Tibial nerve (tissue), 4 donors: ENCODE data around the gene DDX54. TPM values are rescaled to one million over a fixed set of nuclear protein-coding genes. Genes with fewer than 3 reads are reported as not detected.

Experiments used
- DNase-seq, 2 donors: peaks; one replicate each; pipeline ENCODE4 v3.0.0-alpha.2; 2019; ENCODE audit warnings: low spot score in 2 of 2
- H3K27ac ChIP-seq, 4 donors: fragments of 200-600 bp; sonication (generic) in 3 of 4; one replicate each; pipeline ENCODE4 v1.5.1; 2017 to 2019; ENCODE audit warnings: mild to moderate bottlenecking in 1 of 4
- H3K27me3 ChIP-seq, 2 donors: fragments of 200-600 bp; sonication (generic) in 1 of 2; one replicate each; pipeline versions ENCODE4 v1.5.1 to v1.6.0; 2017 to 2019
- H3K36me3 ChIP-seq, 3 donors: fragments of 200-600 bp; sonication (generic); one replicate each; pipeline ENCODE4 v1.5.1; 2018 to 2019
- H3K4me1 ChIP-seq, 4 donors: fragments of 200-600 bp; sonication (generic) in 3 of 4; one replicate each; pipeline ENCODE4 v1.5.1; 2017 to 2019
- H3K4me3 ChIP-seq, 4 donors: fragments of 200-600 bp; sonication (generic) in 3 of 4; one replicate each; pipeline ENCODE4 v1.5.1; 2017 to 2019; ENCODE audit warnings: mild to moderate bottlenecking in 1 of 4, moderate library complexity in 1 of 4
- H3K9me3 ChIP-seq, 4 donors: fragments of 200-600 bp; sonication (generic) in 3 of 4; one replicate each; pipeline ENCODE4 v1.5.1; 2017 to 2019
- EP300 ChIP-seq, 2 donors: sonication (generic); formaldehyde crosslinking; IDR thresholded peaks; one replicate each; pipeline ENCODE4 v1.6.1; 2017; ENCODE audit warnings: antibody characterized with exemption in 2 of 2, mild to moderate bottlenecking in 1 of 2
- POLR2A ChIP-seq, 2 donors: fragments of 450-650 bp; IDR thresholded peaks; one replicate each; pipeline ENCODE4 v1.6.1; 2017; ENCODE audit warnings: antibody characterized with exemption in 2 of 2, mild to moderate bottlenecking in 2 of 2, moderate library complexity in 2 of 2
- WGBS, 2 donors: methylation state at CpG; one replicate each; pipeline ENCODE4 v1.1.5; 2018; 5-methylcytosine and 5-hydroxymethylcytosine counted together
- total RNA-seq, 4 donors: library from RNA; depleted of rRNA; stranded (reverse); fragments of >200 nt; gene quantifications; one replicate each; pipeline ENCODE4 v1.1.0, GENCODE V29; 2016
- TF ChIP-seq, protein P1 (sequence below), 5 experiments: fragments of 200-600 bp in 3 of 5; fragments of 450-650 bp in 2 of 5; sonication (generic) in 3 of 5; IDR thresholded peaks; one replicate each; pipeline ENCODE4 v1.5.1; 2016 to 2019; ENCODE audit warnings: antibody characterized with exemption in 5 of 5, mild to moderate bottlenecking in 3 of 5, moderate library complexity in 2 of 5

Gene DDX54
- total RNA-seq, 4 donors from 2014 or later = 49.4 to 105 (median 83.0) TPM

GRCh38 chr12:113232089-113232839 lies 47.0 kb upstream of the DDX54 start:
- no peaks in the 10 kb centered on the region for H3K27me3 ChIP-seq
- peaks cover 0 to 86% (median 0%) of the 10 kb centered on the region in 3 donors for H3K36me3 ChIP-seq
- TF ChIP-seq POLR2A (IDR thresholded peaks at IDR 0.05) = no peak
- TF ChIP-seq EP300 (IDR thresholded peaks at IDR 0.05) = no peak
- TF ChIP-seq, protein P1, sequence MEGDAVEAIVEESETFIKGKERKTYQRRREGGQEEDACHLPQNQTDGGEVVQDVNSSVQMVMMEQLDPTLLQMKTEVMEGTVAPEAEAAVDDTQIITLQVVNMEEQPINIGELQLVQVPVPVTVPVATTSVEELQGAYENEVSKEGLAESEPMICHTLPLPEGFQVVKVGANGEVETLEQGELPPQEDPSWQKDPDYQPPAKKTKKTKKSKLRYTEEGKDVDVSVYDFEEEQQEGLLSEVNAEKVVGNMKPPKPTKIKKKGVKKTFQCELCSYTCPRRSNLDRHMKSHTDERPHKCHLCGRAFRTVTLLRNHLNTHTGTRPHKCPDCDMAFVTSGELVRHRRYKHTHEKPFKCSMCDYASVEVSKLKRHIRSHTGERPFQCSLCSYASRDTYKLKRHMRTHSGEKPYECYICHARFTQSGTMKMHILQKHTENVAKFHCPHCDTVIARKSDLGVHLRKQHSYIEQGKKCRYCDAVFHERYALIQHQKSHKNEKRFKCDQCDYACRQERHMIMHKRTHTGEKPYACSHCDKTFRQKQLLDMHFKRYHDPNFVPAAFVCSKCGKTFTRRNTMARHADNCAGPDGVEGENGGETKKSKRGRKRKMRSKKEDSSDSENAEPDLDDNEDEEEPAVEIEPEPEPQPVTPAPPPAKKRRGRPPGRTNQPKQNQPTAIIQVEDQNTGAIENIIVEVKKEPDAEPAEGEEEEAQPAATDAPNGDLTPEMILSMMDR (IDR thresholded peaks at IDR 0.05) = no peak
- no peak overlapping the region for H3K4me3 ChIP-seq
- peak overlapping the region in 2 of 4 donors; percentile 49 to 66 for H3K27ac ChIP-seq
- 79 to 96% methylated on average over 9 to 11 of the region's 18 CpGs for WGBS, 2 donors
- no peaks in the 10 kb centered on the region for H3K9me3 ChIP-seq
- no peak for DNase-seq
- peaks cover 0 to 67% (median 12%) of the 10 kb centered on the region in 4 donors for H3K4me1 ChIP-seq

GRCh38 chr12:113231235-113232088 lies 46.2 kb upstream of the DDX54 start:
- H3K27ac ChIP-seq = peak overlapping the region in 1 of 4 donors; percentile 49
- no peak for DNase-seq
- TF ChIP-seq, protein P1 (IDR thresholded peaks at IDR 0.05) = no peak
- TF ChIP-seq EP300 (IDR thresholded peaks at IDR 0.05) (no peak), POLR2A (IDR thresholded peaks at IDR 0.05) (no peak)
- no peaks in the 10 kb centered on the region for H3K9me3 ChIP-seq
- H3K4me1 ChIP-seq = peaks cover 0 to 67% (median 8%) of the 10 kb centered on the region in 4 donors
- no peaks in the 10 kb centered on the region for H3K27me3 ChIP-seq
- 80 to 90% methylated on average over 8 of the region's 8 CpGs for WGBS, 2 donors
- H3K4me3 ChIP-seq = no peak overlapping the region
- peaks cover 0 to 92% (median 0%) of the 10 kb centered on the region in 3 donors for H3K36me3 ChIP-seq

DNA sequence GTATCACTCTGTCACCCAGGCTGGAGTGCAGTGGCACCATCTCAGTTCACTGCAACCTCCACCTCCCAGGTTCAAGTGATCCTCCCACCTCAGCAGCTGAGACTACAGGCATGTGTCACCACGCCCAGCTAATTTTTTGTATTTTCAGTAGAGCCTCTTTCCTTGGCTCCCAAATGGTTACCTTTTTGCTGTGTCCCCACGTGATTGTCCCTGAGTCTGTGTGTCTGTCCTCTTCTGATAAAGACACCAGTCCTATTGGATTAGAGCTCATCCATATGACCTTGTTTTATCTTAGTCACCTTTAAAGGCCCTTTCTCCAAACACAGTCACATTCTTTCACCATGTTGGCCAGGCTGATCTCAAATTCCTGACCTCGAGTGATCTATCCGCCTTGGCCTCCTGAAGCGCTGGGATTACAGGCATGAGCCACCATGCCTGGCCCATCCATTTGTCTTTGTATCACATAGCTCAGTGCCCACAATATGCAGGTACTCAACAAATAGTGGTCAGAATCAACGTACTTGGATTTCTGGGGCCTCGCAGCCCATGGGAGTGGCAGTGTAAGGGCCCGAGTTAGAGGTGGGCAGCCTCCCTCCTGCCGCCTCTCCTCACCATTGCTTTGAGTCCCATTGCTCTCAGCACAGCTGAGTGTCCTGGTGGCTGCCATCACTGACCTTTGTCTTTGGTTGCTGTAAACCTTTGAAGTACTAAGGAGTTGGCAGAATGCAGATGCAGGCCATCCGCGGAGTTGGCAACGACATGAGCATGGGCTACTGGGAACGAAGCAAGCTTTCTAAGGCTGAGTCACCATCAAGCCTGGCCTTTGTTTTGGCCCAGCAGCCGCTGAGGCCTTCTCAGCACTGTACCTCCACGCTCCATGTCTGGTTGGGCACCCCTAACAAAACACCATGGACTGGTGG lies 45.3 kb upstream of the DDX54 start:
- no peaks in the 10 kb centered on the region for H3K9me3 ChIP-seq
- 95 to 98% methylated on average over 15 of the region's 15 CpGs for WGBS, 2 donors
- no peak for DNase-seq
- no peaks in the 10 kb centered on the region for H3K27me3 ChIP-seq
- peaks cover 0 to 58% (median 8%) of the 10 kb centered on the region in 4 donors for H3K4me1 ChIP-seq
- peak overlapping the region in 1 of 4 donors; percentile 4 for H3K27ac ChIP-seq
- H3K4me3 ChIP-seq = no peak overlapping the region
- TF ChIP-seq EP300 (IDR thresholded peaks at IDR 0.05) (no peak), POLR2A (IDR thresholded peaks at IDR 0.05) (no peak)
- TF ChIP-seq, protein P1 (IDR thresholded peaks at IDR 0.05) = no peak
- peaks cover 0 to 84% (median 0%) of the 10 kb centered on the region in 3 donors for H3K36me3 ChIP-seq

DNA sequence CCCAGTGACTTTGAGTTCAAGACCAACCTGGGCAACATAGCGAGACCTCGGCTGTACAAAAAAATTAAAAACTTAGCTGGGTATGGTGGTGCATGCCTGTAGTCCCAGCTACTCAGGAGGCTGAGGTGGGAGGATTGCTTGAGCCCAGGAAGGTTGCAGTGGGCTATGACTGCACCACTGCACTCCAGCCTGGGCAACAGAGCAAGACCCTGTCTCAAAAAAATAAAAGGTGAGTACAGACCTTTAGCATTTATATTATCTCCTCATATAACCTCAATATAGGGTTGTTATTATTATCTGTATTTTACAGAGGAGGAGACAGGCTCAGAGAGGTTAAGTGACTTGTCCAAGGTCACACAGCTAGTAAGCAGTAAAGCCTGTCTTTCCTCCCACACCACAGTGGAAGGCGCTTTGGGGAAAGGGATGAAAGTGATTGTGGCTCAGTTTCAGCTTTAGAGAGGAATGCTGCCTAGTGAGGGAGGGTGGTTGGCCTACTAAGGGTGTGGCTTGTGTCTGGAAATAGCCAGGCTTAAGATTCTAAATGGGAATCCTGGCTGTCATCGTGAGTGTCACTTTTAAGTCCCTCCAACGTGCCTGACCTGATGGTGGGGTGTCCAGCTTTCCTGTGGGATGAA lies 43.2 kb upstream of the DDX54 start:
- TF ChIP-seq EP300 (IDR thresholded peaks at IDR 0.05) (no peak), POLR2A (IDR thresholded peaks at IDR 0.05) (no peak)
- TF ChIP-seq, protein P1 (IDR thresholded peaks at IDR 0.05) = no peak
- 74 to 79% methylated on average over 5 of the region's 5 CpGs for WGBS, 2 donors
- Histone ChIP-seq H3K9me3 (no peaks in the 10 kb centered on the region), H3K4me1 (peaks cover 0 to 76% (median 15%) of the 10 kb centered on the region in 4 donors), H3K27ac (peak overlapping the region in 2 of 4 donors; percentile 19 to 24), H3K4me3 (no peak overlapping the region), H3K27me3 (no peaks in the 10 kb centered on the region), H3K36me3 (peaks cover 0 to 69% (median 0%) of the 10 kb centered on the region in 3 donors)
- DNase-seq = no peak
